ENCODE results near the gene ZNF227. TPM values are rescaled to one million over a fixed set of nuclear protein-coding genes. Genes with fewer than 3 reads are reported as not detected.
"Not testable (repeated sequence)": the region's sequence is repeated elsewhere in the genome, so short reads cannot be mapped to it uniquely, and the experiment has no call there.

ZNF227 gene
- total and polyA plus RNA-seq, 9 of the 15 experiments (the other 6 are each of a cell fraction or from before 2014, with no cell fraction given), result 3.0 to 15.1 (median 10.0) TPM

DNA sequence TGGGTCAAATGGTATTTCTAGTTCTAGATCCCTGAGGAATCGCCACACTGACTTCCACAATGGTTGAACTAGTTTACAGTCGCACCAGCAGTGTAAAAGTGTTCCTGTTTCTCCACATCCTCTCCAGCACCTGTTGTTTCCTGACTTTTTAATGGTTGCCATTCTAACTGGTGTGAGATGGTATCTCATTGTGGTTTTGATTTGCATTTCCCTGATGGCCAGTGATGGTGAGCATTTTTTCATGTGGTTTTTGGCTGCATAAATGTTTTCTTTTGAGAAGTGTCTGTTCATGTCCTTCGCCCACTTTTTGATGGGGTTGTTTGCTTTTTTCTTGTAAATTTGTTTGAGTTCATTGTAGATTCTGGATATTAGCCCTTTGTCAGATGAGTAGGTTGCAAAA is 9.0 kb downstream of the ZNF227 start:
- H4K20me1 ChIP-seq (replicated peaks; ENCODE audit: control insufficient read depth, insufficient read depth, low read length); POLR2A ChIA-PET; H3K4me1 ChIP-seq (replicated peaks in 1 of 2; ENCODE audit: control insufficient read depth in 2 of 2, insufficient read depth in 2 of 2, low read length in 2 of 2); CTCF ChIA-PET (ENCODE audit: low intra/inter-chr PET ratio); intact Hi-C loops (cut with micrococcal nuclease); H3K79me2 ChIP-seq (ENCODE audit: control insufficient read depth, insufficient read depth, low read length); H3K27me3 ChIP-seq (ENCODE audit: control insufficient read depth in 2 of 2, insufficient read depth in 2 of 2, low read length in 2 of 2); H3K9ac ChIP-seq (ENCODE audit: insufficient read depth in 1 of 2, low read depth in 2 of 2, low read length in 2 of 2); in situ Hi-C loops (cut with MboI); H3K4me3 ChIP-seq; H3K27ac ChIP-seq (ENCODE audit: extremely low read depth, low read depth, low read length); BruUV-seq (replicated peaks); ATAC-seq; H3K9me1 ChIP-seq (ENCODE audit: control insufficient read depth, insufficient read depth, low read length); H3K36me3 ChIP-seq (ENCODE audit: control insufficient read depth, insufficient read depth, low read length); FAIRE-seq; H3K9me3 ChIP-seq (replicated peaks; ENCODE audit: control insufficient read depth, insufficient read depth, low read depth, low read length); H3K4me2 ChIP-seq (ENCODE audit: insufficient read depth, low read length); H2AFZ ChIP-seq (ENCODE audit: low read depth, low read length); DNase-seq (ENCODE audit: extremely low read depth in 1 of 4, low spot score in 3 of 4): not testable (repeated sequence)
- 10% methylated on average over 1 of the region's 3 CpGs for WGBS (ENCODE audit: insufficient coverage, low coverage, missing lambda C conversion rate)
- TF ChIP-seq, protein P1, sequence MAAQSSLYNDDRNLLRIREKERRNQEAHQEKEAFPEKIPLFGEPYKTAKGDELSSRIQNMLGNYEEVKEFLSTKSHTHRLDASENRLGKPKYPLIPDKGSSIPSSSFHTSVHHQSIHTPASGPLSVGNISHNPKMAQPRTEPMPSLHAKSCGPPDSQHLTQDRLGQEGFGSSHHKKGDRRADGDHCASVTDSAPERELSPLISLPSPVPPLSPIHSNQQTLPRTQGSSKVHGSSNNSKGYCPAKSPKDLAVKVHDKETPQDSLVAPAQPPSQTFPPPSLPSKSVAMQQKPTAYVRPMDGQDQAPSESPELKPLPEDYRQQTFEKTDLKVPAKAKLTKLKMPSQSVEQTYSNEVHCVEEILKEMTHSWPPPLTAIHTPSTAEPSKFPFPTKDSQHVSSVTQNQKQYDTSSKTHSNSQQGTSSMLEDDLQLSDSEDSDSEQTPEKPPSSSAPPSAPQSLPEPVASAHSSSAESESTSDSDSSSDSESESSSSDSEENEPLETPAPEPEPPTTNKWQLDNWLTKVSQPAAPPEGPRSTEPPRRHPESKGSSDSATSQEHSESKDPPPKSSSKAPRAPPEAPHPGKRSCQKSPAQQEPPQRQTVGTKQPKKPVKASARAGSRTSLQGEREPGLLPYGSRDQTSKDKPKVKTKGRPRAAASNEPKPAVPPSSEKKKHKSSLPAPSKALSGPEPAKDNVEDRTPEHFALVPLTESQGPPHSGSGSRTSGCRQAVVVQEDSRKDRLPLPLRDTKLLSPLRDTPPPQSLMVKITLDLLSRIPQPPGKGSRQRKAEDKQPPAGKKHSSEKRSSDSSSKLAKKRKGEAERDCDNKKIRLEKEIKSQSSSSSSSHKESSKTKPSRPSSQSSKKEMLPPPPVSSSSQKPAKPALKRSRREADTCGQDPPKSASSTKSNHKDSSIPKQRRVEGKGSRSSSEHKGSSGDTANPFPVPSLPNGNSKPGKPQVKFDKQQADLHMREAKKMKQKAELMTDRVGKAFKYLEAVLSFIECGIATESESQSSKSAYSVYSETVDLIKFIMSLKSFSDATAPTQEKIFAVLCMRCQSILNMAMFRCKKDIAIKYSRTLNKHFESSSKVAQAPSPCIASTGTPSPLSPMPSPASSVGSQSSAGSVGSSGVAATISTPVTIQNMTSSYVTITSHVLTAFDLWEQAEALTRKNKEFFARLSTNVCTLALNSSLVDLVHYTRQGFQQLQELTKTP (IDR thresholded peaks at IDR 0.05; ENCODE audit: low read depth in 1 of 2, partially characterized antibody in 2 of 2), result peak in 1 of 2 experiments; percentile 86
